Forelimb muscle (tissue), 1 donor: ENCODE results near the gene ADAMTS12. TPM values are rescaled to one million over a fixed set of nuclear protein-coding genes. Genes with fewer than 3 reads are reported as not detected.
"Not testable (repeated sequence)": the region's sequence is repeated elsewhere in the genome, so short reads cannot be mapped to it uniquely, and the experiment has no call there.

ENCODE experiments used
- DNase-seq: peaks from one replicate; pipeline ENCODE4 v3.0.0-alpha.2; 2013; ENCODE audit warnings: low read depth
- polyA plus RNA-seq: library from polyadenylated mRNA; unstranded; fragments of 120-200 nt; gene quantifications from one replicate; pipeline ENCODE4 v1.2.1, GENCODE V29; 2013; ENCODE audit not compliant: insufficient read length

ADAMTS12 gene
- polyA plus RNA-seq, 1 donor: 16.8 TPM

GRCh38 chr5:33592245-33592644 is 299.5 kb downstream of the ADAMTS12 start:
- no peak for DNase-seq

GRCh38 chr5:33588654-33589372 is 303.0 kb downstream of the ADAMTS12 start:
- no peak for DNase-seq

GRCh38 chr5:33583332-33583731 is 308.5 kb downstream of the ADAMTS12 start:
- DNase-seq: no peak

- no peak for DNase-seq
Measured at GRCh38 chr5:33582417-33582816, 309.4 kb downstream of the ADAMTS12 start.

GRCh38 chr5:33579789-33580188 is 312.0 kb downstream of the ADAMTS12 start:
- DNase-seq: no peak

DNA sequence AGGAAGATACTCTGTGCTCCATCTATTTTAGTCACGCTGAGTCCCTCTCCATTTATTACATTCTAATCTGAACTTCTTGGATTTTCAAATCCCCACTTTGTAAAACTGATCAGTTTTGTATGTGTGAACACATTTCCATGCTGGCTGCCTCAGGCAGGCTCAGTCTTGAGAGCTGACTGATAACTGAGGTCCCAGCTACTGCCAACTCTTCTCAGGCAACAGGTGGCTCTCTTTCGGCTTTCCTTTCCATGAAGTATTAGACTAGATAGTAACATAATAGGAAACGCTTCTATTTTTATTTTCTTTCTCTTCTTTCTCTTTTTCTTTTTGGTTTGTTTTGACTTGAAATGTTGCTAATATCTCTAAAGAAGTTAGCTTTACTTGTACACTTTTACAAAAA is 312.6 kb downstream of the ADAMTS12 start:
- DNase-seq: no peak

GRCh38 chr5:33576726-33577590 is 314.8 kb downstream of the ADAMTS12 start:
- no peak for DNase-seq

DNA sequence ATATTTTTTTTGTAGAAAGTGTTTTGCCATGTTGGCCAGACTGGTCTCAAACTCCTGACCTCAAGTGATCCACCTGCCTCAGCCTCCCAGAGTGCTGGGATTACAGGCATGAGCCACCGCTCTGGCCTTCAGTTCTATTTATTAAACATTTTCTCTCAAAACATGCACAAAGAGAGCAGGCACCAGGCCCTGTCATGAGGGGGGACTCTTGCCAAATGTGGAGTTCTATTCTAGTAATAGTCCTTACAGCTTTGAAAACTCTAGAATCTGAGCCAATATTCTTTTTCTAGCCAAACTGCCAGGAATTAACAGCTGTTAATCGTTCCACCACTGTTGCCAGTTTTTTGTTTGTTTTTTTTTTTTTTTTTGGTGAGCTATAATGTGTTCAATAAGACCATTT is 326.5 kb downstream of the ADAMTS12 start:
- DNase-seq: peak; percentile 40

GRCh38 chr5:33563983-33564908 is 327.5 kb downstream of the ADAMTS12 start:
- no peak for DNase-seq

- no peak for DNase-seq
Measured at GRCh38 chr5:33563530-33563929, 328.3 kb downstream of the ADAMTS12 start.

- peak; percentile 38 for DNase-seq
Measured at GRCh38 chr5:33558489-33558888, 333.3 kb downstream of the ADAMTS12 start.

DNA sequence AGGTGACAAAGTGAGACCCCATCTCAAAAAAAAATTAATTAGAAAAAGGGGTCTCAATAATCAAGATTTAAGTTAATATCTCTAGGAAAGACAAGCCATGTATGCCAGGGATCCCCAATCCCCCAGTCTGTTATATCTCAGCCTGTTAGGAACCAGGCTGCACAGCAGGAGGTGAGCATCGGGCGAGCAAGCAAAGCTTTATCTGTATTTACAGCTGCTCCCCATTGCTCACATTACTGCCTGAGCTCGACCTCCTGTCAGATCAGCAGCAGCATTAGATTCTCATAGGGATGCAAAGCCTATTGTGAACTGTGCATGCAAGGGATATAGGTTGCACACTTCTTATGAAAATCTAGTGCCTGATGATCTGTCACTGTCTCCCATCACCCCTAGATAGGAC is 334.2 kb downstream of the ADAMTS12 start:
- no peak for DNase-seq

DNA sequence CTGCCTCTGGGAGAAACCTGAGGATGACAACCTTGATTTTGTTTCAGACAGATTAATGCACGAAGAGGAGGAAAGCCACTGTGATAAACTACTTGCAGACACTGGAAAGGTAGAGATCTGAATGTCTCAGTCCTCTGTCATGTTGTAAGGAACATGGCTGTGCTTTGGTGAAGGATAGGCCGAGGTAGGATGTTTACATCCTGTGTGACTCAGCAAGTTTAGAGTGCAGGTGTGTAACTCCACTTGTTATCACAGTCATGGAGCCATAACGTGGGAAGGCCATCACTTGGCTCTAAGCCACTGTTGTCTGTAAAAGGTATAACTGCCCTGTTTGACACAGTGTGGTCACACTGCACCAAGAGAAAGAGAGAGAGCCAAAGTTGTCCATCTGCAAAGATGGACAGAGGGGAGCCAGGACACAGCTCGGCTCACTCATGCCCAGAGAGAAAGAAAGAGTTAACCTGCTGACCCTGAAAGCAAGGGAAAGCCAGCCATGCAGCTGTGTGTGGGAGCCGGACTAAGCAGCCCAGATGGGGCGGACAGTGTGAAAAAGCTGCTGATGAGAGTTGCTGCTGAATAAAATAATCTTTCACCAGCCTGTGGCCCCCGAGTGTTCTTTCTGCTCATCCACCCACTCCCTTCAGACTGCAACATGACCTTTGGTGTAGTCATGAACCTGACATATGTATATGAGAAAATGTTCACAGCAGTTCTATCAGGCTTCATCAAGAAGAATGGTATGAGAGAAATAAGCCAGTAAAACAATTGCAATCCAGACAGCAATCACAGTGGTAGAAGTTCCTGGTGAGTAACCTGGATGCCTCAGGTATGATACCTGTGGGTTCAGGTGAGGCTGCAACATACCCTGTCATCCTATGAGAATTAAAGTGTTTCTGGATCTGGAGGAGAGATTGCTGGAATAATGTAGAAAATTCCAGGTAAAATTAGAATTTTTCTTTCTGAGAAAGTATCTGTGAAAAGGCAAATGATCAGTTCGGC is 335.2 kb downstream of the ADAMTS12 start:
- DNase-seq: no peak

DNA sequence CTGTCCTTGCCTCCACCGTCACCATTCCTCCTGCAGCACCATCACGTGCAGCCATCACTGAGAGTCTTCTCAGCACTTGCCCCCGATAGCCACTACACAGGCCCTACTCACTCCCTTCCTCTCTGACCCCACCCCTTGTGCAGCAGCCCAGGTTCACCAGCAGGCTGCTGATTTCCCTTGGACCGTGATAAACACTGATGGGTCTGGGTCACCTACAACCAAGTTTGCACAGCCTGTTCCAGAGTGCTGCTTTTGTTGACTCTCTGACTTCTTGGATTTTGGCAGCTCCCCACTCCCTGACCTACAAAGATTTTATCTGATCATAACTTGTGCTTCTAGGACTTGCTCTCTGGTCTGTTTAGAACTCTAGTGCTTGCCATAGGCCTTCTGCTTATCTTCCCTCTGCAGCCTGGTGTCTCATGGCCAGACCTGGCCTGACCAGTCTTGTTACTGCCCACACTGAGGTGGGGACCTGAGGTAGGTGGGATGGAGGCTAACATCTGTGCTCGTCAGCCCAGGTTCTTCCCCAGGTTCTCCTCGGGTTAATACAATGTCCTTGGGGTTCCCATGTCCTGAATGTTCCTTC is 341.7 kb downstream of the ADAMTS12 start:
- DNase-seq: no peak

DNA sequence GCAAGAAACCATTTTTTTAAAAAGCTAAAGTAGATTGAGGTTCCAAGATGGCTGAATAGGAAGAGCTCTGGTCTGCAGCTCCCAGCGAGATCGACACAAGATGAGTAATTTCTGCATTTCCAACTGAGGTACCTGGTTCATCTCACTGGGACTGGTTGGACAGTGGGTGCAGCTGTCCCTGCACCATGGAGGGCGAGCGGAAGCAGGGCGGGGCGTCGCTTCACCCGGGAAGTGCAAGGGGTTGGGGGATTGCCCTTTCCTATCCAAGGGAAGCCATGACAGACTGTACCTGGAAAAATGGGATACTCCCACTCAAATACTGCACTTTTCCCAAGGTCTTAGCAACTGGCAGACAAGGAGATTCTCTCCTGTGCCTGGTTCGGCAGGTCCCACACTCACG is 352.0 kb downstream of the ADAMTS12 start:
- not testable (repeated sequence) for DNase-seq

DNA sequence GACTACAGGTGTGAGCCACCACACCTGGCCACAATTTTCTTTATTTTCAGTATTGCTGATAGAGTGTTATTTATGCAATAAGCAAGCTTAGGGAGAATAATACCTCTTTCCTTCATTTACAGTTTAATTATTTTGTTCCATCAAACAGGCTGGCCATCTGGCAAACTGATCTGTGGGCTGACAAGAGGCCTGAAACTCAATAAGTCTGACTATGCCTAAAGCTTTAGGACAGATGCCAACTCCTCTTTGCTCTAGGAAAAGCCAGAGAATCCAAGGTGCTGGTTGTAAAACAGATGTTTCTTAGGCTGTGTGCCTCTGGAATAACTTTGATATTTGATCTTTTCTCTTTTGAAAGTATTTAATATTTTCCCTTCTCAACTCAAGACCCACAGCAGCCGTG is 352.6 kb downstream of the ADAMTS12 start:
- DNase-seq: no peak

DNA sequence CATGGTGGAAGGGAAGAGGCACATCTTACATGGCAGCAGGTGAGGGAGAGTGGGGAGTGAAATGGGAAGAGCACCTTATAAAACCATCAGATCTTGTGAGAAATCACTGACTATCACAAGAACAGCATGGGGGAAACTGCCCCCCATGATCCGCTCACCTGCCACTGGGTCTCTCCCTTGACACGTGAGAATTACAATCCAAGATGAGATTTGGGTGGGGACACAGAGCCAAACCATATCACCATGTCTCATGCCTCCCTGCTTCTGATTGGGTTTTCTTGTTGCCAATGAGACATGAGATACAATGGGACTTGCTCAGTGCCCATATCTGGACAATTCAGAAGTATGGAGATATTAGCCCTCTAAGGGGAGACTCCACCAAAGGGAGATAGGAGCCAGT is 353.6 kb downstream of the ADAMTS12 start:
- DNase-seq: no peak

DNA sequence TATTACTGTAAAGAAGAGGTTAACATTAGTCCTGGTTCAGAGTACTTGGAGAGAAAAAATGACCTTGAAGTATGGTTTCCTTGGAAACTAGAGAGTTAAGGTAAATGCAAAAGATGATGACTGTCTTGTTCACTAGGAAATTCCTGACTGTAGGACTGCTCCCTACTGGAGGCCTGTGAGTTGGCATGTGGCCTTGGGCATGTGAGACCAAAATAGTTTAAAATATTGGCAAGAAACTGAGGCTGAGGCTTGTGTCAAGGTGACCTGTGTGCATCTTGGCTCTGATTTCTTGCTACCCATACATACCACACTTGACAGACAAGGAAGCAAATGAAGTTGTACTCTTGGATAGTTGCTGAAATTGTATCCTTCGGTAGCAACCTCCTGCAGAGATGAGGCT is 354.6 kb downstream of the ADAMTS12 start:
- DNase-seq: no peak

DNA sequence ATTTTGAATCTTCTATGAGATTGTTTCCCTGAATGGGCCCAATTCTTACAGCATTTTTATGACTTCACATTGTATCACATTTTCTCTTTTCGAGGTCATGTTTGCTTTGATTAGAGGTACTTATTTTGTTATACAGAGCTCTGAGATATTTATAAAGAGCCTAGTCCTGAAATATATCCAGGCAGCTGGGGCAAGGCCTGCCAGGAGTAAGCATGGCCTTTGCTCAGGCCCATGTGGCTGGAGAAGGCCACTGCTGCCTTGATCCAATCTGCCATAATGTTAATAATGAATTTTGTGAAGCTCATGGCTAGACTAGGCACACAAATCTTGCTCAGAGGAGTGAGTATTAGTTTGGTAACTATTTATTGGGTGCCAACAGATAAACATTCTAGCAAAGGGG is 355.0 kb downstream of the ADAMTS12 start:
- DNase-seq: no peak

GRCh38 chr5:33531824-33532223 is 360.0 kb downstream of the ADAMTS12 start:
- DNase-seq: no peak

DNA sequence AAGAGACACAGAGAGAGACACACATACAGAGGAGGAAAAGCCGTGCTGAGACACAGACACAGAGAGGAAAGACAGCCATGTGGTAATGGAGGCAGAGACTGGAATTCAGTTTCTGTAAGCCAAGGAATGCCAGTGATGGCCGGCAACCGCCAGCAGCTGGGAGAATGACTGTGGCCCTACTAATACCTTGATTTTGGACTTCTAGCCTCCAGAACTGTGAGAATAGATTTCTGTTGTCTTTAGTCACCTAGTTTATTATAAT is 360.8 kb downstream of the ADAMTS12 start:
- no peak for DNase-seq
